HEK293 (cell line): Measurements from ENCODE around the gene PAIP1.

Experiments used
- CTCF ChIP-seq: fragments of 450-650 bp; formaldehyde crosslinking; IDR thresholded peaks from 2 replicates; pipeline ENCODE4 v1.5.1; 2016; ENCODE audit warnings: missing biosample characterization, missing genetic modification characterization
- YY1 ChIP-seq: fragments of 450-650 bp; formaldehyde crosslinking; IDR thresholded peaks from 2 replicates; pipeline ENCODE4 v1.5.1; 2018; ENCODE audit warnings: missing biosample characterization, missing genetic modification characterization
- ZNF23 ChIP-seq: fragments of 450-650 bp; formaldehyde crosslinking; IDR thresholded peaks from 2 replicates; pipeline ENCODE4 v1.5.1; 2016; ENCODE audit warnings: missing biosample characterization, missing genetic modification characterization, borderline replicate concordance
- ZNF274 ChIP-seq, 2 experiments: fragments of 200-500 bp in 1 of 2; fragments of 450-650 bp in 1 of 2; sonication (Bioruptor generic) in 1 of 2; formaldehyde crosslinking in 1 of 2; IDR thresholded peaks; 2 replicates each; pipeline versions ENCODE4 v1.5.1 to v1.6.1; 2014 to 2016; ENCODE audit warnings: borderline replicate concordance in 1 of 2, inconsistent platforms in 1 of 2, low read length in 1 of 2, missing biosample characterization in 1 of 2, missing genetic modification characterization in 1 of 2
- ZNF311 ChIP-seq: fragments of 450-650 bp; formaldehyde crosslinking; IDR thresholded peaks from 2 replicates; pipeline ENCODE4 v1.5.1; 2017; ENCODE audit warnings: missing biosample characterization, missing genetic modification characterization, borderline replicate concordance
- ZNF670 ChIP-seq: fragments of 450-650 bp; formaldehyde crosslinking; IDR thresholded peaks from 2 replicates; pipeline ENCODE4 v1.5.1; 2016; ENCODE audit warnings: missing biosample characterization, missing genetic modification characterization, low read depth
- ZNF707 ChIP-seq: fragments of 450-650 bp; formaldehyde crosslinking; IDR thresholded peaks from 2 replicates; pipeline ENCODE4 v1.5.1; 2016; ENCODE audit warnings: missing biosample characterization, missing genetic modification characterization

- TF ChIP-seq ZNF23 (tag by site-specific recombination) (no peak), ZNF670 (tag by site-specific recombination) (no peak), CTCF (no peak), ZNF311 (tag by site-specific recombination) (no peak), ZNF274 (IDR thresholded peaks at IDR 0.05; ENCODE audit: low read length) (no peak), ZNF274 (tag by site-specific recombination; IDR thresholded peaks at IDR 0.05; ENCODE audit: borderline replicate concordance) (no peak), ZNF707 (no peak), YY1 (tag by site-specific recombination) (peak; percentile 46; the same call in 1 of the 2 replicates)
These were observed 13.7 kb upstream of the PAIP1 start for GRCh38 chr5:43570450-43571158.
